Measurements from ENCODE around the gene HYI.
"Not testable (repeated sequence)": the region's sequence is repeated elsewhere in the genome, so short reads cannot be mapped to it uniquely, and the experiment has no call there.

DNA sequence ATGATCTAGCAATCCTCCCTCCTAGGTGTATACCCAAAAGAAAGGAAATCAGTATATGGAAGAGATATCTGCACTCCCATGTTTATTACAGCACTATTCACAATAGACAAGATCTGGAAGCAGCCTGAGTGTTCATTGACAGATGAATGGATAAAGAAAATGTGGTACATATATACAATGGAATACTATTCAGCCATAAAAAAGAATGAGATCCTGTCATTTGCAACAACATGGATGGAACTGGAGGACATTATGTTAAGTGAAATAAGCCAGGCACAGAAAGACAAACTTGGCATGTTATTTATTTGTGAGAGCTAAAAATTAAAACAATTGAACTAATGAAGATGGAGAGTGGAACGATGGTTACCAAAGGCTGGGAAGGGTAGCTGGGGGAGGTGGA, 40.3 kb downstream of the HYI start:
- TF ChIP-seq CTCF (conservative IDR thresholded peaks at IDR 0.05; ENCODE audit: low read depth in 2 of 2); CREB1 (CRISPR knock-in tag; IDR thresholded peaks at IDR 0.05; ENCODE audit: low read depth); REST (IDR thresholded peaks at IDR 0.05; ENCODE audit: unreplicated experiment); NANOG (IDR thresholded peaks at IDR 0.05; ENCODE audit: borderline replicate concordance): not testable (repeated sequence)
